ENCODE data around the gene BCL2L13.
"Not testable (repeated sequence)": the region's sequence is repeated elsewhere in the genome, so short reads cannot be mapped to it uniquely, and the experiment has no call there.

The BCL2L13 gene

GRCh38 chr22:17637490-17638181 is 921 bp upstream of the BCL2L13 start:
- DNase-seq, result no peak

DNA sequence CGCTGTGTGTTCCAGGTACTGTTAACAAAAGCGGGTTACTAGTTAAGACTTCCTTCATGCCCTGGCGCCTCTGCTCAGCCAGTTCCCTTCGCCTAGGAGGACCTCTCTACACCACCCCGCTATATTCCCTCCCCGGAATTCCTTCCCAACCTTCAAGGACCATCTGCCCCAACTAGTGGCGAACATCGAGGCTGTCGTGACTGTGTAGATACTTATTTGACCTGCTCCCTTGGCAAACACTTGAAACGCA is 450 bp upstream of the BCL2L13 start:
- no peak for DNase-seq

GRCh38 chr22:17639247-17639741 is 737 bp downstream of the BCL2L13 start:
- DNase-seq, result peak in 1 of 2 donors; percentile 26

DNA sequence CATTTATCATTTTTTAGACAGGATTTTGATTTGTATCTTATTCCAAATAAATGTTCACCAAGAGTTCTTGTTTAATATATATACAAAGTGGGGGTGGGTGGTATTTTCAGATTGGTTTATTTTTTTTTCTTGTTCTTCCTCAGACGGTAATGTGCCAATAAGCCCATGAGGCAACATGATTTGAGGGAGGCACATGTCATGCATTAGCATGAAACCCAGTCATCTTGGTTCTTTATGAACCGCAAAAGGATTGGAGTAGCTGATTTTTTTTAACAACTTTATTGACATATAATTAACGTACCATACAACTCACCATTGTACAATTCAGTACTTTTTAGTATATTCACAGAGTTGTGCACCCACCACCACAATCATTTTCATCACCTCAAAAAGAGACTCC is 2.7 kb downstream of the BCL2L13 start:
- no peak for DNase-seq

GRCh38 chr22:17642357-17642756 is 3.8 kb downstream of the BCL2L13 start:
- DNase-seq, result not testable (repeated sequence)

GRCh38 chr22:17647452-17647851 is 8.9 kb downstream of the BCL2L13 start:
- no peak for DNase-seq

GRCh38 chr22:17647991-17648390 is 9.4 kb downstream of the BCL2L13 start:
- no peak for DNase-seq

GRCh38 chr22:17648569-17648968 is 10.0 kb downstream of the BCL2L13 start:
- DNase-seq, result no peak

GRCh38 chr22:17655289-17655688 is 16.7 kb downstream of the BCL2L13 start:
- no peak for DNase-seq

GRCh38 chr22:17656870-17657395 is 18.4 kb downstream of the BCL2L13 start:
- no peak for DNase-seq

DNA sequence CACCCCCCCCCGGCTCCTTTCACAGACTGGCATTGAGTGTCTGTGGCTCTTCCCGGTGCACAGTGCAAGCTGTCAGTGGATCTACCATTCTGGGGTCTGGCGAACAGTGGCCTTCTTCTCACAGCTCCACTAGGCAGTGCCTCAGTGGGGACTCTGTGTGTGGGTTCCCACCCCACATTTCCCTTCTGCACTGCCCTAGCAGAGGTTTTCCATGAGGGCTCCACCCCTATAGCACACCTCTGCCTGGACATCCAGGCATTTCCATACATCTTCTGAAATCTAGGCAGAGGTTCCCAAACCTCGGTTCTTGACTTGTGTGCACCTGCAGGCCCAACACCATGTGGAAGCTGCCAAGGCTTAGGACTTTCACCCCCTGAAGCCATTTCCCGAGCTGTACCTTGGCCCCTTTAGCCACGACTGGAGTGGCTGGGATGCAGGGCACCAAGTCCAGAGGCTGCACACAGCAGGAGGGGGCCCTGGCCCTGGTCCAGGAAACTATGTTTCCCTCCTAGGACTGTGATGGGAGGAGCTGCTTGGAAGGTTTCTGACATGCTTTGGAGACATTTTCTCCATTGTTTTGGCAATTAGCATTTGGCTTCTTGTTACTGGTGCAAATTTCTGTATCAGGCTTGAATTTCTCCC is 26.0 kb downstream of the BCL2L13 start:
- no peak for DNase-seq

- DNase-seq, result no peak
Measured at GRCh38 chr22:17665248-17665647, 26.7 kb downstream of the BCL2L13 start.

GRCh38 chr22:17665854-17666253 is 27.3 kb downstream of the BCL2L13 start:
- no peak for DNase-seq

GRCh38 chr22:17671521-17672092 is 33.0 kb downstream of the BCL2L13 start:
- DNase-seq, result not testable (repeated sequence)

GRCh38 chr22:17672417-17672991 is 33.9 kb downstream of the BCL2L13 start:
- DNase-seq, result peak; percentile 6 to 25

DNA sequence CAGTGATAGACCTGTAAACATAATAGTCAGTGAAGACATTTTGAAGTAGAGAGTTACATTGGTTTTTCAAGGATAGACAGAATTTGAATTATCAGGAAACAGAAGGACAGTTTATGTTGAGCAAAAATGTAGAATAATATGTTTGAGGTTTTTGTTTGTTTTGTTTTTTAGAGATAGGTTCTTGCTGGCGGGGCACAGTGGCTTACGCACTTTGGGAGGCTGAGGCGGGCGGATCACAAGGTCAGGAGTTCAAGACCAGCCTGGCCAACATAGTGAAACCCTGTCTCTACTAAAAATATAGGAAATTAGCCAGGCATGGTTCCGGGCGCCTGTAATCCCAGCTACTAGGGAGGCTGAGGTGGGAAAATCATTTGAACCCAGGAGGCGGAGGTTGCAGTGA is 35.6 kb downstream of the BCL2L13 start:
- DNase-seq, result no peak

- no peak for DNase-seq
Measured at GRCh38 chr22:17675584-17675983, 37.0 kb downstream of the BCL2L13 start.

- DNase-seq, result no peak
Measured at GRCh38 chr22:17678817-17679385, 40.3 kb downstream of the BCL2L13 start.

DNA sequence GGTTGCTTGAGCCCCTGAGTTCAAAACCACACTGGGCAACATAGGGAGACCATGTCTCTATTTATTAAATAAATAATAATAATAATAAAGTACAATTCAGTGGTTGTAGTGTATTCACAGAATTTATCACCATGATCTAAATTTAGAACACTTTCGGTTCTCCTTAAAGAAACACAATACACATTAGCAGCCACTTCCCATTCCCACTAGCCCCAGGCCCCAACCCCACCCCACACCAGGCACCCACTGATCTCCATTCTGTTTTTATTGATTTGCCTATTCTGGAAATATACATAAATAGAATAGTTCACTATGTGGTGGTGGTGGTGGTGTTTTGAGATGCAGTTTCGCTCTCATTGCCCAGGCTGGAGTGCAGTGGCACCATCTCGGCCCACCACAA is 45.7 kb downstream of the BCL2L13 start:
- no peak for DNase-seq

DNA sequence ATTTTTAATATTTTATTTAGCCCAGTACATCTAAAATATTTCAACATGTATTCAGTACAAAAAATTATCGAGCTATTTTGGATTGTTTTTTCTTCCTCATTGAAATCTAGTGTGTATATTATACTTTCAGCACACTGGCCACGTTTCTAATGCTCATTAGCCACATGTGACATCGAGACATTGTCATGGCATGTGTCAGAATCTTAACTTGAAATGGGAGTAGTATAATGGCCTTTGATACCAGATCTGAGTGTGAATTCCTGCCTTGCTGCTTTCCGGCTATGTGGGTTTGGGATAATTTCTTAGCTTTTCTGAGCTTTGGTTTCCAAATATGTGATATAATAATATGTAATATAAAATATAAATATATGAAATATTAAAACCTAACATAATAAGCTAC is 54.3 kb downstream of the BCL2L13 start:
- DNase-seq, result no peak

GRCh38 chr22:17694193-17694592 is 55.6 kb downstream of the BCL2L13 start:
- DNase-seq, result no peak

DNA sequence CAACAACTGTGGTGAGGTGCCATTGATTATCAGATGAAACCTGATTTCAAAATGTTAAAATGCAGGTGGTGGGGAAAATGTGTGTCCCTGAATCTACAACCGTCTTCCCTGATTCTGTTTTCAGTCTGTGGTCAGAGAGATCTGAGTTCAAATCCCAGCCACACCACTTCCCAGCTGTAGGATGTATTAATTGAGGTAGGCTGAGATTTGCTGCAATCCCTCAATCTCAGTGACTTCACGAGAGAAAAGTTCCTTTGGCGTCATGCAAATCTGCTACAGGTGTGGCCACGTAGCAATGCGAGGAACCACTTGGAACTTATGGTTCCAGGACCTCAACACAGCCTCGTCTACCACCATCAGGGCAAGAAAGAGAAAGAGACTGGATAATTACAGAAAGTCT is 56.2 kb downstream of the BCL2L13 start:
- no peak for DNase-seq

DNA sequence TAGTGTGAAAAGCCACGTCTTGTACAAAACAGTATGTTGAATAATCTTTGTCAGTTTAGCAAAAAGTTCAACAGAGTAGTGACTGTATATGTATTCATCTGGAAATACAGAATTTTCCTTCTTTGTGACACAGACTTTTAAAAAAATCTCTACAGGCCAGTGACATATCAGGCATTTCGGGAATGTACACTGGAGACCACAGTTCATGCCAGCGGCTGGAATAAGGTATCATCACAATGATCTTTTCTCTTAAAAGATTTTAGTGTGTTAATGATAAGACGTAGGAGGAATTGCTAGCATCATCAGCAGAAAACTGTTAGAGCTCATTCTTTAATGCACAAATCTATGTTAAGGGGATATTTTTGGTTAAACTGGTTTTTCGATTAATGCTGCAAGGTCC is 57.4 kb downstream of the BCL2L13 start:
- DNase-seq, result no peak

- not testable (repeated sequence) for DNase-seq
Measured at GRCh38 chr22:17697196-17697595, 58.6 kb downstream of the BCL2L13 start.
